Neural progenitor cell (in vitro differentiated cells): ENCODE data around the gene BCL2L13. TPM values are rescaled to one million over a fixed set of nuclear protein-coding genes. Genes with fewer than 3 reads are reported as not detected.

ENCODE experiments used
- DNase-seq: peaks from one replicate; pipeline ENCODE4 v3.0.0-alpha.2; 2016; ENCODE audit warnings: low spot score
- H2AFZ ChIP-seq: fragments of 200-600 bp; sonication (generic); replicated peaks from 2 replicates; pipeline ENCODE4 v1.6.1; 2016; ENCODE audit warnings: antibody characterized with exemption
- H3F3A ChIP-seq: fragments of 200-600 bp; sonication (generic); 2 replicates; pipeline ENCODE4 v1.6.1; 2016; ENCODE audit warnings: antibody characterized with exemption, low read depth
- H3K27ac ChIP-seq: fragments of 200-600 bp; sonication (generic); 2 replicates; pipeline ENCODE4 v1.5.1; 2016; ENCODE audit warnings: mild to moderate bottlenecking
- H3K27me3 ChIP-seq: fragments of 200-600 bp; sonication (generic); 2 replicates; pipeline ENCODE4 v1.6.1; 2016; ENCODE audit warnings: mild to moderate bottlenecking, moderate library complexity
- H3K36me3 ChIP-seq: fragments of 200-600 bp; sonication (generic); 2 replicates; pipeline ENCODE4 v1.5.1; 2016
- H3K4me1 ChIP-seq: fragments of 200-600 bp; sonication (generic); 2 replicates; pipeline ENCODE4 v1.6.1; 2016; ENCODE audit warnings: mixed run types
- H3K4me2 ChIP-seq: fragments of 200-600 bp; sonication (generic); 2 replicates; pipeline ENCODE4 v1.6.1; 2016
- H3K4me3 ChIP-seq: fragments of 200-600 bp; sonication (generic); 2 replicates; pipeline ENCODE4 v1.5.1; 2016
- H3K79me2 ChIP-seq: fragments of 200-600 bp; sonication (generic); 2 replicates; pipeline ENCODE4 v1.6.1; 2016; ENCODE audit warnings: low read depth
- H3K9ac ChIP-seq: fragments of 200-600 bp; sonication (generic); 2 replicates; pipeline ENCODE4 v1.6.1; 2016
- H3K9me3 ChIP-seq: fragments of 200-600 bp; sonication (generic); 2 replicates; pipeline ENCODE4 v1.5.1; 2016; ENCODE audit warnings: low read depth
- H4K20me1 ChIP-seq: fragments of 200-600 bp; sonication (generic); 2 replicates; pipeline ENCODE4 v1.6.1; 2016; ENCODE audit warnings: low read depth
- H3K27ac Mint-ChIP-seq: 3 replicates; pipeline ENCODE4 v1.8.0; 2021; ENCODE audit warnings: mixed read lengths
- H3K27me3 Mint-ChIP-seq: 2 replicates; pipeline ENCODE4 v1.8.0; 2022; ENCODE audit warnings: low read depth, mild to moderate bottlenecking, inconsistent platforms, moderate library complexity, mixed read lengths; ENCODE audit not compliant: insufficient read depth
- H3K36me3 Mint-ChIP-seq: 3 replicates; pipeline ENCODE4 v1.8.0; 2021; ENCODE audit warnings: mixed read lengths
- H3K4me1 Mint-ChIP-seq: 3 replicates; pipeline ENCODE4 v1.8.0; 2021; ENCODE audit warnings: mixed read lengths
- H3K4me3 Mint-ChIP-seq: 3 replicates; pipeline ENCODE4 v1.8.0; 2021; ENCODE audit warnings: mild to moderate bottlenecking, moderate library complexity, mixed read lengths
- H3K9me3 Mint-ChIP-seq: 3 replicates; pipeline ENCODE4 v1.8.0; 2020; ENCODE audit warnings: mixed read lengths
- EZH2 ChIP-seq: fragments of 200-600 bp; sonication (generic); IDR thresholded peaks from 2 replicates; pipeline ENCODE4 v1.6.1; 2017; ENCODE audit warnings: antibody characterized with exemption, mild to moderate bottlenecking, moderate library complexity
- EZH2phosphoT487 ChIP-seq: fragments of 200-600 bp; sonication (generic); IDR thresholded peaks from 2 replicates; pipeline ENCODE4 v1.6.1; 2017; ENCODE audit warnings: antibody characterized with exemption
- microRNA-seq: library from miRNA; unstranded; fragments of <30 nt; microRNA quantifications from one replicate; pipeline ENCODE4, GENCODE V29; 2016
- small RNA-seq: library from RNA; depleted of rRNA; stranded (forward); fragments of <200 nt; gene quantifications from one replicate; pipeline ENCODE3, GENCODE V24; 2015
- total RNA-seq: library from RNA; depleted of rRNA; stranded (reverse); fragments of >200 nt; gene quantifications from 2 replicates; pipeline ENCODE4 v1.2.3, GENCODE V29; 2015; ENCODE audit warnings: low replicate concordance
- TF ChIP-seq, protein P1 (sequence below): fragments of 200-600 bp; sonication (generic); IDR thresholded peaks from 2 replicates; pipeline ENCODE4 v1.5.1; 2017; ENCODE audit warnings: antibody characterized with exemption, mild to moderate bottlenecking

BCL2L13 gene
- total RNA-seq, 1 donor from 2014 or later: 47.7 TPM

- Mint-ChIP-seq H3K9me3 (no peaks in the 10 kb centered on the region), H3K27ac (no peak overlapping the region), H3K4me1 (peaks cover 42% of the 10 kb centered on the region), H3K36me3 (no peaks in the 10 kb centered on the region), H3K27me3 (peaks cover 15% of the 10 kb centered on the region), H3K4me3 (no peak overlapping the region)
- TF ChIP-seq, protein P1, sequence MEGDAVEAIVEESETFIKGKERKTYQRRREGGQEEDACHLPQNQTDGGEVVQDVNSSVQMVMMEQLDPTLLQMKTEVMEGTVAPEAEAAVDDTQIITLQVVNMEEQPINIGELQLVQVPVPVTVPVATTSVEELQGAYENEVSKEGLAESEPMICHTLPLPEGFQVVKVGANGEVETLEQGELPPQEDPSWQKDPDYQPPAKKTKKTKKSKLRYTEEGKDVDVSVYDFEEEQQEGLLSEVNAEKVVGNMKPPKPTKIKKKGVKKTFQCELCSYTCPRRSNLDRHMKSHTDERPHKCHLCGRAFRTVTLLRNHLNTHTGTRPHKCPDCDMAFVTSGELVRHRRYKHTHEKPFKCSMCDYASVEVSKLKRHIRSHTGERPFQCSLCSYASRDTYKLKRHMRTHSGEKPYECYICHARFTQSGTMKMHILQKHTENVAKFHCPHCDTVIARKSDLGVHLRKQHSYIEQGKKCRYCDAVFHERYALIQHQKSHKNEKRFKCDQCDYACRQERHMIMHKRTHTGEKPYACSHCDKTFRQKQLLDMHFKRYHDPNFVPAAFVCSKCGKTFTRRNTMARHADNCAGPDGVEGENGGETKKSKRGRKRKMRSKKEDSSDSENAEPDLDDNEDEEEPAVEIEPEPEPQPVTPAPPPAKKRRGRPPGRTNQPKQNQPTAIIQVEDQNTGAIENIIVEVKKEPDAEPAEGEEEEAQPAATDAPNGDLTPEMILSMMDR: no peak
- TF ChIP-seq EZH2: no peak
- TF ChIP-seq EZH2phosphoT487: no peak
- no peak overlapping the region for H3K9ac ChIP-seq
- H3K36me3 ChIP-seq: no peaks in the 10 kb centered on the region
- peaks cover 2% of the 10 kb centered on the region for H3K79me2 ChIP-seq
- DNase-seq: no peak
- no peaks in the 10 kb centered on the region for H3K9me3 ChIP-seq
- no peaks in the 10 kb centered on the region for H4K20me1 ChIP-seq
- no peak overlapping the region for H3K4me3 ChIP-seq
- no peaks in the 10 kb centered on the region for H3K27me3 ChIP-seq
- H3K27ac ChIP-seq: no peak overlapping the region
- peaks cover 14% of the 10 kb centered on the region for H3F3A ChIP-seq
- H3K4me1 ChIP-seq: peaks cover 10% of the 10 kb centered on the region
- no peak overlapping the region for H2AFZ ChIP-seq
- H3K4me2 ChIP-seq: no peak overlapping the region
These were observed 139.9 kb downstream of the BCL2L13 start for GRCh38 chr22:17778412-17778976.

- Mint-ChIP-seq H3K9me3 (no peaks in the 10 kb centered on the region), H3K4me3 (no peak overlapping the region), H3K4me1 (peaks cover 44% of the 10 kb centered on the region), H3K27ac (peak overlapping the region; percentile 63), H3K36me3 (no peaks in the 10 kb centered on the region), H3K27me3 (peaks cover 18% of the 10 kb centered on the region)
- Histone ChIP-seq H3K4me2 (no peak overlapping the region), H3K36me3 (no peaks in the 10 kb centered on the region), H3K9me3 (no peaks in the 10 kb centered on the region), H2AFZ (no peak overlapping the region), H3K4me3 (no peak overlapping the region), H3K4me1 (peaks cover 9% of the 10 kb centered on the region), H3K79me2 (no peaks in the 10 kb centered on the region), H3F3A (peaks cover 13% of the 10 kb centered on the region), H3K9ac (no peak overlapping the region), H3K27me3 (no peaks in the 10 kb centered on the region), H3K27ac (no peak overlapping the region), H4K20me1 (no peaks in the 10 kb centered on the region)
- TF ChIP-seq, protein P1: no peak
- TF ChIP-seq EZH2 (no peak), EZH2phosphoT487 (no peak)
- DNase-seq: no peak
These were observed 140.9 kb downstream of the BCL2L13 start for GRCh38 chr22:17779286-17780115.

- H3K4me3 ChIP-seq: no peak overlapping the region
- no peak overlapping the region for H3K27ac ChIP-seq
- H3K79me2 ChIP-seq: no peaks in the 10 kb centered on the region
- Mint-ChIP-seq H3K4me1 (peaks cover 37% of the 10 kb centered on the region), H3K4me3 (no peak overlapping the region), H3K9me3 (no peaks in the 10 kb centered on the region), H3K27me3 (peaks cover 18% of the 10 kb centered on the region), H3K36me3 (no peaks in the 10 kb centered on the region), H3K27ac (peak overlapping the region; percentile 72)
- no peaks in the 10 kb centered on the region for H3K36me3 ChIP-seq
- H3K4me1 ChIP-seq: peaks cover 2% of the 10 kb centered on the region
- no peak for DNase-seq
- no peak overlapping the region for H2AFZ ChIP-seq
- H3K9ac ChIP-seq: no peak overlapping the region
- no peak for TF ChIP-seq EZH2
- no peak for TF ChIP-seq EZH2phosphoT487
- TF ChIP-seq, protein P1: no peak
- H3K9me3 ChIP-seq: no peaks in the 10 kb centered on the region
- no peaks in the 10 kb centered on the region for H4K20me1 ChIP-seq
- H3F3A ChIP-seq: peaks cover 6% of the 10 kb centered on the region
- H3K4me2 ChIP-seq: no peak overlapping the region
- H3K27me3 ChIP-seq: no peaks in the 10 kb centered on the region
These were observed 141.7 kb downstream of the BCL2L13 start for GRCh38 chr22:17780116-17780740.

Small RNA genes lying within 50 kb of the gene (microRNA-seq; reads per million reads assigned to microRNA genes)
- gene MIR3198-1: not detected

Small RNA genes lying within 50 kb of the gene (small RNA-seq; reads per million reads assigned to genes)
- gene MIR3198-1: not detected

Other genes starting within 250 kb of the BCL2L13 start
- gene SLC25A18, start 75.3 kb upstream of the BCL2L13 start, total RNA-seq: 0.37 and 0.88 TPM in 2 replicates
- 79.0 and 87.1 TPM in 2 replicates for gene ATP6V1E1, start 10.0 kb upstream of the BCL2L13 start, total RNA-seq
- 16.6 and 29.2 TPM in 2 replicates for gene BID, start 135.7 kb downstream of the BCL2L13 start, total RNA-seq